Measurements from ENCODE around the gene MACF1. TPM values are rescaled to one million over a fixed set of nuclear protein-coding genes. Genes with fewer than 3 reads are reported as not detected.

MACF1 gene
- total RNA-seq, 2 donors from 2014 or later: 273 to 278 TPM

DNA sequence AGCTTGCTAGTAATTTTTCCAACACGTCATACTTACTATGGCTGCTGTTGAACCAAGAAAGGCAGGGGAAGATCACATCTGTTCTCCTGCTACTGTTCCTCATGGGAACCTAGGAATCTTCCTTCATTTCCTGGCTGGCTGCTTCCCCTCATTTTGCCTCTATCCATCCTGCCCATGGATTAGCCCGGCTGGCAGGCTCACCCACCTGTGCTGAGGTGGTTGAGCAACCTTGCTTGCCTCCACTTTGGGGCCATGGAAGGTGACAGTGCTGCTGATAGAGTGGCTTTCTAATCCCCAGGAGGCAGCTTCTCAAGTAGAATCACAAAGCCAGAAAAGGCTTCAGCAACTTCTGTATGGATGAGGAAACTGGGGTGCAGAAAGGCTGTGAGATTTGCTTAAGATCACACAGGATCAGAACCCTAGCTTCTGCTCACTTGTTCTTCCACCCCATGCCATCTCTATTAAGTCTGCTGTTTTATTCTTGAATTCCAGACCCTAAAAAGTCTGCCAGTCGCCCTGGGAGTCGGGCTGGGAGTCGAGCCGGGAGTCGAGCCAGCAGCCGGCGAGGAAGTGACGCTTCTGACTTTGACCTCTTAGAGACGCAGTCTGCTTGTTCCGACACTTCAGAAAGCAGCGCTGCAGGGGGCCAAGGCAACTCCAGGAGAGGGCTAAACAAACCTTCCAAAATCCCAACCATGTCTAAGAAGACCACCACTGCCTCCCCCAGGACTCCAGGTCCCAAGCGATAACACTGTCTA is 280.7 kb downstream of the MACF1 start:
- DNase-seq (ENCODE audit: low spot score): no peak
- Histone ChIP-seq H3K27me3 (no peaks in the 10 kb centered on the region), H3K36me3 (peaks cover 67% of the 10 kb centered on the region), H3K27ac (peak overlapping the region; percentile 57 to 69), H3K9me3 (no peaks in the 10 kb centered on the region), H3K4me1 (peaks cover 0 to 8% of the 10 kb centered on the region in 2 donors), H3K4me3 (no peak overlapping the region)
- TF ChIP-seq, protein P1, sequence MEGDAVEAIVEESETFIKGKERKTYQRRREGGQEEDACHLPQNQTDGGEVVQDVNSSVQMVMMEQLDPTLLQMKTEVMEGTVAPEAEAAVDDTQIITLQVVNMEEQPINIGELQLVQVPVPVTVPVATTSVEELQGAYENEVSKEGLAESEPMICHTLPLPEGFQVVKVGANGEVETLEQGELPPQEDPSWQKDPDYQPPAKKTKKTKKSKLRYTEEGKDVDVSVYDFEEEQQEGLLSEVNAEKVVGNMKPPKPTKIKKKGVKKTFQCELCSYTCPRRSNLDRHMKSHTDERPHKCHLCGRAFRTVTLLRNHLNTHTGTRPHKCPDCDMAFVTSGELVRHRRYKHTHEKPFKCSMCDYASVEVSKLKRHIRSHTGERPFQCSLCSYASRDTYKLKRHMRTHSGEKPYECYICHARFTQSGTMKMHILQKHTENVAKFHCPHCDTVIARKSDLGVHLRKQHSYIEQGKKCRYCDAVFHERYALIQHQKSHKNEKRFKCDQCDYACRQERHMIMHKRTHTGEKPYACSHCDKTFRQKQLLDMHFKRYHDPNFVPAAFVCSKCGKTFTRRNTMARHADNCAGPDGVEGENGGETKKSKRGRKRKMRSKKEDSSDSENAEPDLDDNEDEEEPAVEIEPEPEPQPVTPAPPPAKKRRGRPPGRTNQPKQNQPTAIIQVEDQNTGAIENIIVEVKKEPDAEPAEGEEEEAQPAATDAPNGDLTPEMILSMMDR (IDR thresholded peaks at IDR 0.05): no peak

DNA sequence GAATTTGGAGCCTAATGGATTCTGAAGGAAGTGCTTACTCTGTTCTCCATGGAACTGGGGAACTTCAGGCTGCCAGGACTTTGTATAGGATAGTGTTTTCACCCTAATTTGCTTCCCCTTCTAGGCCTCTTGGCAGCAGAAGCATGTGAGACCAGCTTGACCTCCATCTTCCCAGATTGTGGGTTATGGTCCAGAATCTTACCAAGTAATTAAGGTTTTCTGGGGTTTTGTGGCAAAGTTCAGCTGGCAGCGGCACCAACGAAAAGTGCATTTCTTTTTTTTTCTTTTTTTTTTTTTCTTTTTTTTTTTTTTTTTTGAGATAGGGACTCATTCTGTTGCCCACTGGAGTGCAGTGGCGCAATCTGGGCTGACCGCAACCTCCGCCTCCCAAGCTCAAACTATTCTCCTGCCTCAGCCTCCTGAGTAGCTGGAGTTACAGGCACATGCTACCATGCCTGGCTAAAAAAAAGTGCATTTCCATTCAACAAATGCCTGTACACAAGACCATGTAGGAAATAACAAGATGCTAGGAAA is 283.6 kb downstream of the MACF1 start:
- Histone ChIP-seq H3K4me3 (no peak overlapping the region), H3K36me3 (peaks cover 44% of the 10 kb centered on the region), H3K9me3 (no peaks in the 10 kb centered on the region), H3K27me3 (no peaks in the 10 kb centered on the region), H3K4me1 (peaks cover 0 to 21% of the 10 kb centered on the region in 2 donors), H3K27ac (no peak overlapping the region)
- no peak for DNase-seq (ENCODE audit: low spot score)
- TF ChIP-seq, protein P1 (IDR thresholded peaks at IDR 0.05): no peak

DNA sequence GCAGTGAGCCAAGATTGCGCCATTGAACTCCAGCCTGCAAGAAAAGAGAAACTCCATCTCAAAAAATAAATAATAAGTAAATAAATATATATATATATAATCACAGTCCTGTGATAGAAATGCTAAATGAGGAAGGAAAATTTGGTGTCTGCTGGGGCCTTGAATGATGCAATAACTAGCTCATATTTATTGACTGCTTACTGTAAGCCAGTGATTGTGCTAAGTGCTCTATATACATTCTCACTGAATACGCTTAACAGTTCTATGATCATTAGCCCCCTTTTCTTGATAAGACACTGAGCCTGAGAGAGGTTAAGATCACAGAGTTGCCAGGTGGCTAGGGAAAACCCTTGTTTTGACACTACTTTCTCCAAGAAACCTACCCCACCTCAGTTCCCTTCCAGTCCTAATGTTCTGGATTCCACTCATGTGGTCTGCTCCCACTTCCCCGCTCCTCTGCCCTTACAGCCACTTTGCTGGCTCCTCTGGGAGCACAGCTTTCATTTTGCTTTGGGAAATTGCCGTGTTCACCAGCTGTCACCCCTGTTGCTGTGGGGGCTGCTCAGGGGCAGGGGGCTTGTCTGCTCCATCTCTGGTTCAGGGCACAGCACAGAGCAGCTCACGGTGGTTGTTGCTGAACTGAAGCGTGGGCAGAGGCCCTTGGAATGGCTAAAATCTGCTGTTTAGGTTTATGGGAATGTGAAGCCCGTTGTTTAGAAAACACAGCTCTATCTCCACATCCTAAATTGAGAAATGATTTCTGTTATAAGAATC is 284.5 kb downstream of the MACF1 start:
- DNase-seq (ENCODE audit: low spot score): no peak
- Histone ChIP-seq H3K36me3 (peaks cover 37% of the 10 kb centered on the region), H3K27ac (no peak overlapping the region), H3K9me3 (no peaks in the 10 kb centered on the region), H3K27me3 (no peaks in the 10 kb centered on the region), H3K4me3 (no peak overlapping the region), H3K4me1 (peaks cover 0 to 21% of the 10 kb centered on the region in 2 donors)
- TF ChIP-seq, protein P1 (IDR thresholded peaks at IDR 0.05): no peak

DNA sequence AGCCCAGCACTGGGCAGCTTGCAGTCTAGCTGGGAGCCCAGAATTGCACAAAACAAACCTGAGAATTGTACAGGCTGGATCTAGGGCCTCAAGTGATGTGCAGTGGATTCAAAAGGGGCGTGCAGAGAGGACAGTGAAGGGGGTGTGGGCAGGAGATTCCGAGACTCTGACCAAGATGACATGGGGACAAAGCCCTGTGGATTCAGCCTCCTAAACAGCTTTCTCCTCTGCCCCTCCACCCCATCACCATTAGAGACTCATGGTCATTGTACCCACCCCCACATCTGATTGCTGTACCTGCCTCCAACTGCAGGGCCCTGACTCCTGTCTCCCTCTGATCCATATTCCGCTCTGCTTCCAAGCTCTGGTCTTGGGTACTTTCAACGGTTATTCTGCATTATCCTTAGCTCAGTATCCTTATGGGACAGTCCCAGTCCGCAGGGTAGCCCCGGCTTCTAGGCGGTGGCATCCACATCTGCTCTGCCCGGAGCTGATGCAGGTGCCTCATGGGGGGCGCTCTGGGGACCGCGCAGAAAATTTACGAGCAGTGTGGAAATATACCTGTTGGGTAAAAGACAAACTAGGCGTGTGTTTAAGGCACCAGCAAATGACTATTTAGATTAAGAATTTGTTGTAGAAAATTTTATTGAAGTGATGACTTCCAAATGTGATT is 285.2 kb downstream of the MACF1 start:
- TF ChIP-seq, protein P1 (IDR thresholded peaks at IDR 0.05): no peak
- Histone ChIP-seq H3K9me3 (no peaks in the 10 kb centered on the region), H3K27ac (no peak overlapping the region), H3K27me3 (no peaks in the 10 kb centered on the region), H3K4me1 (peaks cover 0 to 19% of the 10 kb centered on the region in 2 donors), H3K36me3 (peaks cover 33% of the 10 kb centered on the region), H3K4me3 (no peak overlapping the region)
- no peak for DNase-seq (ENCODE audit: low spot score)

DNA sequence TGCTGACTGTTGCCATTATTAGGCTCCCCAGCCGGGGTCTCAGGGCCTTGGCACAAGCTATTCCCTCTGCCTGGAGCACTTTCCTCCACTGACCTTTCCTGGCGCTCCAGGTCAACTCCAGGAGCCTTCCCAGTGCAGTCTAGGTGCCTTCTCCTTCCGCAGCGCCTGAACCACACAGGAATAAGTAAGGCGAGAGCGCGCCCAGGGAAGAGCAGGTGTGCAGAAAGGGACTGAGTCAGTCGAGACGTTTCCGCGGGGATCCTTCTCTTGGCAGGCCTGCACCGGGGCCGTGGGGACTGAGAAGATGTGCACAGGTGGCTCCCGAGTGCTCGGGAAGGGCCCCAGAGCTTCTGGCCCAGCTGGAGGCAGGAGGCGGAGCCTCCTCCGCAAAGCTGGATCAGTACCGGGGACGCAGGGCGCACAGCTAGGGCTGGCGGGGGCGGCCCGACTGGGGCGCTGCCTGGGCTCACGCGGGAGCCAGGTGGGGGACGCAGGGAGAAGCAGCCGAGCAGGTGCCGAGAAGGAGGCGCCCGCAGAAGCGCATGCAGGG is 286.2 kb downstream of the MACF1 start:
- no peak for DNase-seq (ENCODE audit: low spot score)
- Histone ChIP-seq H3K9me3 (no peaks in the 10 kb centered on the region), H3K27ac (peak overlapping the region in 1 of 2 donors; percentile 10), H3K4me1 (peaks cover 0 to 13% of the 10 kb centered on the region in 2 donors), H3K36me3 (peaks cover 24% of the 10 kb centered on the region), H3K4me3 (peak overlapping the region; percentile 39 to 55), H3K27me3 (no peaks in the 10 kb centered on the region)
- TF ChIP-seq, protein P1 (IDR thresholded peaks at IDR 0.05): no peak

All from right atrium auricular region (tissue), 2 donors.